PC-9 (cell line): ENCODE measurements around the gene UTRN. TPM values are rescaled to one million over a fixed set of nuclear protein-coding genes. Genes with fewer than 3 reads are reported as not detected.

Experiments
- BruUV-seq: library from RNA; stranded (reverse); fragments of 400-500 nt; replicated peaks from 2 replicates; lab custom pipeline; 2021; lab: Mats Ljungman, UMichigan
- CTCF ChIA-PET: fragments of 300-600 bp; sonication (Branson Sonifier 250); formaldehyde crosslinking; loops from one replicate; lab custom pipeline; 2022; ENCODE audit warnings: antibody characterized with exemption; lab: Charles Lee
- POLR2A ChIA-PET: fragments of 300-600 bp; sonication (Branson Sonifier 250); formaldehyde crosslinking; loops from one replicate; lab custom pipeline; 2022; ENCODE audit warnings: antibody characterized with exemption; ENCODE audit not compliant: unreplicated experiment; lab: Charles Lee
- DNase-seq, 2 experiments: peaks; one replicate each; pipeline versions ENCODE4 v3.0.0 to v3.0.0-alpha.2; 2015 to 2022; ENCODE audit warnings: mixed read lengths in 1 of 2
- H2AFZ ChIP-seq: fragments of 200-600 bp; sonication (generic); 2 replicates; pipeline ENCODE4 v1.8.1; 2017; ENCODE audit warnings: antibody characterized with exemption
- H3F3A ChIP-seq: fragments of 200-600 bp; sonication (generic); 2 replicates; pipeline ENCODE4 v1.8.1; 2017; ENCODE audit warnings: antibody characterized with exemption, mild to moderate bottlenecking, low read depth; ENCODE audit not compliant: insufficient read depth
- H3K27ac ChIP-seq: fragments of 200-600 bp; sonication (generic); 2 replicates; pipeline ENCODE4 v1.6.1; 2016; ENCODE audit warnings: mixed run types
- H3K27me3 ChIP-seq: fragments of 200-600 bp; sonication (generic); 2 replicates; pipeline ENCODE4 v1.6.1; 2016; ENCODE audit warnings: low read depth, mixed run types; ENCODE audit not compliant: insufficient read depth
- H3K36me3 ChIP-seq: fragments of 200-600 bp; sonication (generic); 2 replicates; pipeline ENCODE4 v1.6.1; 2016; ENCODE audit warnings: low read depth, mixed run types
- H3K4me1 ChIP-seq: fragments of 200-600 bp; sonication (generic); replicated peaks from 2 replicates; pipeline ENCODE4 v1.6.1; 2016; ENCODE audit warnings: mixed run types; ENCODE audit not compliant: insufficient read depth
- H3K4me2 ChIP-seq: fragments of 200-600 bp; sonication (generic); 2 replicates; pipeline ENCODE4 v1.6.1; 2017; ENCODE audit warnings: mixed run types
- H3K4me3 ChIP-seq: fragments of 200-600 bp; sonication (generic); 2 replicates; pipeline ENCODE4 v1.6.1; 2016; ENCODE audit warnings: mixed run types
- H3K79me2 ChIP-seq: fragments of 200-600 bp; sonication (generic); 2 replicates; pipeline ENCODE4 v1.6.1; 2017; ENCODE audit warnings: low read depth, mixed run types
- H3K9me2 ChIP-seq: fragments of 200-600 bp; sonication (generic); 2 replicates; pipeline ENCODE4 v1.8.1; 2017; ENCODE audit warnings: mild to moderate bottlenecking; ENCODE audit not compliant: insufficient read depth
- H3K9me3 ChIP-seq: fragments of 200-600 bp; sonication (generic); 2 replicates; pipeline ENCODE4 v1.8.1; 2016; ENCODE audit warnings: low read depth; ENCODE audit not compliant: insufficient read depth
- H4K20me1 ChIP-seq: fragments of 200-600 bp; sonication (generic); 2 replicates; pipeline ENCODE4 v1.8.1; 2017; ENCODE audit not compliant: insufficient read depth
- CTCF ChIP-seq: fragments of 200-600 bp; sonication (generic); conservative IDR thresholded peaks from 2 replicates; pipeline ENCODE4 v1.6.1; 2017; ENCODE audit warnings: mixed run types, antibody characterized with exemption, mild to moderate bottlenecking, moderate library complexity
- EZH2 ChIP-seq: fragments of 200-600 bp; sonication (generic); IDR thresholded peaks from 2 replicates; pipeline ENCODE4 v1.8.0; 2017; ENCODE audit warnings: antibody characterized with exemption, low read depth
- intact Hi-C: fragments of 100-400 bp; cut with micrococcal nuclease; formaldehyde crosslinking; loops from one replicate; pipeline ENCODE4 v1.10.0; 2022; ENCODE audit not compliant: unreplicated experiment
- total RNA-seq: library from RNA; stranded (reverse); gene quantifications from 2 replicates; pipeline ENCODE4 v1.2.3, GENCODE V29; 2021

Gene UTRN
- total RNA-seq, 1 experiment from 2014 or later, result 125 TPM

GRCh38 chr6:144248003-144248402, 37.1 kb upstream of the UTRN start:
- no peaks in the 10 kb centered on the region for H3K9me2 ChIP-seq
- TF ChIP-seq EZH2, result no peak
- no peak for TF ChIP-seq CTCF
- no peak overlapping the region for H3K4me3 ChIP-seq
- no peak overlapping the region for H3K4me2 ChIP-seq
- CTCF ChIA-PET, result no interaction called here
- no peaks in the 10 kb centered on the region for H3K36me3 ChIP-seq
- no peaks in the 10 kb centered on the region for H3K79me2 ChIP-seq
- no peaks in the 10 kb centered on the region for H3K9me3 ChIP-seq
- POLR2A ChIA-PET, result no interaction called here
- H3K27me3 ChIP-seq, result no peaks in the 10 kb centered on the region
- H3F3A ChIP-seq, result no peaks in the 10 kb centered on the region
- H4K20me1 ChIP-seq, result no peaks in the 10 kb centered on the region
- no peak overlapping the region for H3K27ac ChIP-seq
- no peaks in the 10 kb centered on the region for H3K4me1 ChIP-seq
- no peak overlapping the region for H2AFZ ChIP-seq
- intact Hi-C loops, result no loop called here
- BruUV-seq, result no TSS peak
- DNase-seq, result no peak

DNA sequence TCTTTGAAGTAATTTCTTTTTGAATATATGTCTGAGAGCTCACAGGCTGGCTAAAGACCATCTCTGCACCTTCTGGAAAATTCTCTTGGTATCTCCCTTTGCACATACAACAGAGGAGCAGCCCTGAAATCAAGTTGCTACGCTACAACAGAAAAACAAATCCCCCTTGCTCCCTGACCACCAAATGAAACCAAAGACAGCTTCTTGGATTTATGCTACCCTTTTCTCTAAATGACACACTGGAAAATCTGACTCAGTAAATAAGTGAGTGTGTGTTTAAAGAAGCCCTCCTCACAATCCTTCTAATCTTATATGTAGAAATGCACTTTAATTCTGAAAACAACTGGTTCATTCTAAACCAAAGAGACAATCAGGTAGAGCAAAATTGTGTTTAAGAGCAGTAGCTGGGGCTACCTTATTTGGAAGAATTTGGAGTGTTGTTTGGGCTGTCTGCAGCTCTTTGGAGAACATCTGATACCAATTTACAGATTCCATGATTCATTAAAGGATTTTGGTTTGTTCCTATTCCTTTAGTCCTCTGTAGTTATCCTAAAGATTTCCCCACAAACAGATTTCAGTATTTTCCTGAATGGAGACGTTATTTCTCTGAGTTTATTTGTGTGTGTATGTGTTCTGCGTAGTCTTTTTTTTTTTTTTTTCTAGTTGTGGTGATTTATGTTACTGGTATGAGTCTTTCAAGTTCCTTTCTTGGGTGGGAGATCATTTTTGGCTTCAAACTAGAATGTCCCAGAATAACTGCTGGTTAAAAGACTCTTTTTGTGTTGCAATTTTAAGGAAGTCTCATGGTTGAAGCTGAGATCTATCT, 36.4 kb upstream of the UTRN start:
- H2AFZ ChIP-seq, result no peak overlapping the region
- no peak for DNase-seq
- no peak overlapping the region for H3K27ac ChIP-seq
- CTCF ChIA-PET, result interaction anchor here (0.6 kb wide), 1 partner anchor 235 kb away, joined by 3 read pairs; no protein-coding TSS in a partner anchor
- POLR2A ChIA-PET, result no interaction called here
- H3K79me2 ChIP-seq, result no peaks in the 10 kb centered on the region
- H3K4me2 ChIP-seq, result no peak overlapping the region
- H3K4me3 ChIP-seq, result no peak overlapping the region
- no peaks in the 10 kb centered on the region for H3K9me3 ChIP-seq
- BruUV-seq, result no TSS peak
- H3K36me3 ChIP-seq, result no peaks in the 10 kb centered on the region
- H3F3A ChIP-seq, result no peaks in the 10 kb centered on the region
- H3K4me1 ChIP-seq, result no peaks in the 10 kb centered on the region
- H4K20me1 ChIP-seq, result no peaks in the 10 kb centered on the region
- TF ChIP-seq CTCF (no peak), EZH2 (no peak)
- H3K9me2 ChIP-seq, result no peaks in the 10 kb centered on the region
- H3K27me3 ChIP-seq, result no peaks in the 10 kb centered on the region
- intact Hi-C loops, result no loop called here

- no peak for DNase-seq
- H4K20me1 ChIP-seq, result no peaks in the 10 kb centered on the region
- CTCF ChIA-PET, result no interaction called here
- TF ChIP-seq CTCF (no peak), EZH2 (no peak)
- H3K9me2 ChIP-seq, result no peaks in the 10 kb centered on the region
- no peak overlapping the region for H3K27ac ChIP-seq
- no peaks in the 10 kb centered on the region for H3K79me2 ChIP-seq
- POLR2A ChIA-PET, result no interaction called here
- intact Hi-C loops, result no loop called here
- H3K4me2 ChIP-seq, result no peak overlapping the region
- no peaks in the 10 kb centered on the region for H3K27me3 ChIP-seq
- H3K4me1 ChIP-seq, result no peaks in the 10 kb centered on the region
- H3K36me3 ChIP-seq, result no peaks in the 10 kb centered on the region
- no peak overlapping the region for H3K4me3 ChIP-seq
- BruUV-seq, result no TSS peak
- H3F3A ChIP-seq, result no peaks in the 10 kb centered on the region
- H3K9me3 ChIP-seq, result no peaks in the 10 kb centered on the region
- H2AFZ ChIP-seq, result no peak overlapping the region
These were observed 34.9 kb upstream of the UTRN start for GRCh38 chr6:144250276-144250675.
